ENCODE measurements around the gene TOMM40. TPM values are rescaled to one million over a fixed set of nuclear protein-coding genes. Genes with fewer than 3 reads are reported as not detected.
"Not testable (repeated sequence)": the region's sequence is repeated elsewhere in the genome, so short reads cannot be mapped to it uniquely, and the experiment has no call there.

Gene TOMM40
- polyA plus RNA-seq, 4 donors, result 24.6 to 82.7 (median 29.0) TPM

- Histone ChIP-seq H3K27ac (ENCODE audit: low read depth in 1 of 3, low read length in 2 of 3) (peak overlapping the region; percentile 74 to 100 (median 97)), H3K4me3 (ENCODE audit: low read depth in 1 of 3, low read length in 3 of 3) (peak overlapping the region in 2 of 3 donors; percentile 92 to 97), H3K36me3 (ENCODE audit: control insufficient read depth in 3 of 3, insufficient read depth in 2 of 3, low read depth in 1 of 3, low read length in 3 of 3) (peaks cover 0 to 44% (median 0%) of the 10 kb centered on the region in 3 donors), H3K27me3 (ENCODE audit: control insufficient read depth in 3 of 3, insufficient read depth in 3 of 3, low read length in 3 of 3) (no peaks in the 10 kb centered on the region), H3K9me3 (ENCODE audit: control insufficient read depth in 2 of 2, insufficient read depth in 1 of 2, low read depth in 1 of 2, low read length in 1 of 2) (no peaks in the 10 kb centered on the region), H3K4me1 (ENCODE audit: control insufficient read depth in 3 of 3, insufficient read depth in 2 of 3, low read depth in 1 of 3, low read length in 2 of 3) (peaks cover 0 to 45% (median 0%) of the 10 kb centered on the region in 3 donors)
- DNase-seq (no peak), FAIRE-seq (no peak)
- WGBS, 3 donors, result 21 to 39% (median 32%) methylated on average over 19 of the region's 19 CpGs
Observed at GRCh38 chr19:44848036-44848811, 42.8 kb upstream of the TOMM40 start.

- WGBS, 3 donors, result 34 to 53% (median 43%) methylated on average over 18 of the region's 18 CpGs
- Histone ChIP-seq H3K27me3 (ENCODE audit: control insufficient read depth in 3 of 3, insufficient read depth in 3 of 3, low read length in 3 of 3) (no peaks in the 10 kb centered on the region), H3K4me1 (ENCODE audit: control insufficient read depth in 3 of 3, insufficient read depth in 2 of 3, low read depth in 1 of 3, low read length in 2 of 3) (peaks cover 0 to 45% (median 0%) of the 10 kb centered on the region in 3 donors), H3K36me3 (ENCODE audit: control insufficient read depth in 3 of 3, insufficient read depth in 2 of 3, low read depth in 1 of 3, low read length in 3 of 3) (peaks cover 0 to 51% (median 0%) of the 10 kb centered on the region in 3 donors), H3K4me3 (ENCODE audit: low read depth in 1 of 3, low read length in 3 of 3) (peak overlapping the region in 2 of 3 donors; percentile 92 to 97), H3K9me3 (ENCODE audit: control insufficient read depth in 2 of 2, insufficient read depth in 1 of 2, low read depth in 1 of 2, low read length in 1 of 2) (no peaks in the 10 kb centered on the region), H3K27ac (ENCODE audit: low read depth in 1 of 3, low read length in 2 of 3) (peak overlapping the region; percentile 25 to 100 (median 97))
- DNase-seq (peak in 1 of 2 donors; percentile 55), FAIRE-seq (no peak)
Observed at GRCh38 chr19:44848812-44849447, 42.1 kb upstream of the TOMM40 start.

- Histone ChIP-seq H3K4me1 (ENCODE audit: control insufficient read depth in 3 of 3, insufficient read depth in 2 of 3, low read depth in 1 of 3, low read length in 2 of 3) (peaks cover 0 to 34% (median 0%) of the 10 kb centered on the region in 3 donors), H3K27me3 (ENCODE audit: control insufficient read depth in 3 of 3, insufficient read depth in 3 of 3, low read length in 3 of 3) (no peaks in the 10 kb centered on the region), H3K4me3 (ENCODE audit: low read depth in 1 of 3, low read length in 3 of 3) (no peak overlapping the region), H3K36me3 (ENCODE audit: control insufficient read depth in 3 of 3, insufficient read depth in 2 of 3, low read depth in 1 of 3, low read length in 3 of 3) (peaks cover 0 to 60% (median 0%) of the 10 kb centered on the region in 3 donors), H3K27ac (ENCODE audit: low read depth in 1 of 3, low read length in 2 of 3) (no peak overlapping the region), H3K9me3 (ENCODE audit: control insufficient read depth in 2 of 2, insufficient read depth in 1 of 2, low read depth in 1 of 2, low read length in 1 of 2) (no peaks in the 10 kb centered on the region)
- no peak for FAIRE-seq
- no peak for DNase-seq
- 59 to 69% (median 65%) methylated on average over 7 to 8 of the region's 8 CpGs for WGBS, 3 donors
Observed at GRCh38 chr19:44850641-44851109, 40.4 kb upstream of the TOMM40 start.

GRCh38 chr19:44851427-44851826 lies 39.6 kb upstream of the TOMM40 start:
- peaks cover 0 to 68% (median 0%) of the 10 kb centered on the region in 3 donors for H3K36me3 ChIP-seq (ENCODE audit: control insufficient read depth in 3 of 3, insufficient read depth in 2 of 3, low read depth in 1 of 3, low read length in 3 of 3)
- no peak for DNase-seq
- FAIRE-seq, result no peak
- H3K4me1 ChIP-seq (ENCODE audit: control insufficient read depth in 3 of 3, insufficient read depth in 2 of 3, low read depth in 1 of 3, low read length in 2 of 3), result peaks cover 0 to 39% (median 0%) of the 10 kb centered on the region in 3 donors
- H3K27ac ChIP-seq (ENCODE audit: low read depth in 1 of 3, low read length in 2 of 3), result no peak overlapping the region
- no peaks in the 10 kb centered on the region for H3K9me3 ChIP-seq (ENCODE audit: control insufficient read depth in 2 of 2, insufficient read depth in 1 of 2, low read depth in 1 of 2, low read length in 1 of 2)
- WGBS, 3 donors, result 61 to 68% (median 64%) methylated on average over 2 of the region's 2 CpGs
- no peaks in the 10 kb centered on the region for H3K27me3 ChIP-seq (ENCODE audit: control insufficient read depth in 3 of 3, insufficient read depth in 3 of 3, low read length in 3 of 3)
- no peak overlapping the region for H3K4me3 ChIP-seq (ENCODE audit: low read depth in 1 of 3, low read length in 3 of 3)

GRCh38 chr19:44855606-44856005 lies 35.4 kb upstream of the TOMM40 start:
- 72 to 94% (median 89%) methylated on average over 1 of the region's 1 CpG for WGBS, 3 donors
- peaks cover 0 to 81% (median 0%) of the 10 kb centered on the region in 3 donors for H3K36me3 ChIP-seq (ENCODE audit: control insufficient read depth in 3 of 3, insufficient read depth in 2 of 3, low read depth in 1 of 3, low read length in 3 of 3)
- no peaks in the 10 kb centered on the region for H3K27me3 ChIP-seq (ENCODE audit: control insufficient read depth in 3 of 3, insufficient read depth in 3 of 3, low read length in 3 of 3)
- peaks cover 0 to 41% (median 3%) of the 10 kb centered on the region in 3 donors for H3K4me1 ChIP-seq (ENCODE audit: control insufficient read depth in 3 of 3, insufficient read depth in 2 of 3, low read depth in 1 of 3, low read length in 2 of 3)
- H3K4me3 ChIP-seq (ENCODE audit: low read depth in 1 of 3, low read length in 3 of 3), result no peak overlapping the region
- DNase-seq (no peak), FAIRE-seq (no peak)
- no peak overlapping the region for H3K27ac ChIP-seq (ENCODE audit: low read depth in 1 of 3, low read length in 2 of 3)
- H3K9me3 ChIP-seq (ENCODE audit: control insufficient read depth in 2 of 2, insufficient read depth in 1 of 2, low read depth in 1 of 2, low read length in 1 of 2), result no peaks in the 10 kb centered on the region

GRCh38 chr19:44856421-44857083 lies 34.5 kb upstream of the TOMM40 start:
- WGBS, 3 donors, result 50 to 63% (median 53%) methylated on average over 10 of the region's 10 CpGs
- Histone ChIP-seq H3K4me3 (ENCODE audit: low read depth in 1 of 3, low read length in 3 of 3) (no peak overlapping the region), H3K36me3 (ENCODE audit: control insufficient read depth in 3 of 3, insufficient read depth in 2 of 3, low read depth in 1 of 3, low read length in 3 of 3) (peaks cover 0 to 73% (median 3%) of the 10 kb centered on the region in 3 donors), H3K27ac (ENCODE audit: low read depth in 1 of 3, low read length in 2 of 3) (peak overlapping the region in 2 of 3 donors; percentile 45 to 53), H3K4me1 (ENCODE audit: control insufficient read depth in 3 of 3, insufficient read depth in 2 of 3, low read depth in 1 of 3, low read length in 2 of 3) (peaks cover 0 to 31% (median 3%) of the 10 kb centered on the region in 3 donors), H3K27me3 (ENCODE audit: control insufficient read depth in 3 of 3, insufficient read depth in 3 of 3, low read length in 3 of 3) (no peaks in the 10 kb centered on the region), H3K9me3 (ENCODE audit: control insufficient read depth in 2 of 2, insufficient read depth in 1 of 2, low read depth in 1 of 2, low read length in 1 of 2) (no peaks in the 10 kb centered on the region)
- DNase-seq, result no peak
- no peak for FAIRE-seq

GRCh38 chr19:44857837-44858236 lies 33.2 kb upstream of the TOMM40 start:
- Histone ChIP-seq H3K36me3 (ENCODE audit: control insufficient read depth in 3 of 3, insufficient read depth in 2 of 3, low read depth in 1 of 3, low read length in 3 of 3) (peaks cover 0 to 66% (median 3%) of the 10 kb centered on the region in 3 donors), H3K4me1 (ENCODE audit: control insufficient read depth in 3 of 3, insufficient read depth in 2 of 3, low read depth in 1 of 3, low read length in 2 of 3) (peaks cover 0 to 31% (median 3%) of the 10 kb centered on the region in 3 donors), H3K9me3 (ENCODE audit: control insufficient read depth in 2 of 2, insufficient read depth in 1 of 2, low read depth in 1 of 2, low read length in 1 of 2) (no peaks in the 10 kb centered on the region), H3K4me3 (ENCODE audit: low read depth in 1 of 3, low read length in 3 of 3) (no peak overlapping the region), H3K27ac (ENCODE audit: low read depth in 1 of 3, low read length in 2 of 3) (peak overlapping the region in 2 of 3 donors; percentile 38 to 84), H3K27me3 (ENCODE audit: control insufficient read depth in 3 of 3, insufficient read depth in 3 of 3, low read length in 3 of 3) (no peaks in the 10 kb centered on the region)
- FAIRE-seq, result no peak
- 17 to 52% (median 41%) methylated on average over 4 of the region's 4 CpGs for WGBS, 3 donors
- DNase-seq, result peak; percentile 80 to 81

GRCh38 chr19:44861576-44861975 lies 29.5 kb upstream of the TOMM40 start:
- DNase-seq; H3K4me3 ChIP-seq (ENCODE audit: low read depth in 1 of 3, low read length in 3 of 3); H3K27ac ChIP-seq (ENCODE audit: low read depth in 1 of 3, low read length in 2 of 3); FAIRE-seq; H3K9me3 ChIP-seq (ENCODE audit: control insufficient read depth in 2 of 2, insufficient read depth in 1 of 2, low read depth in 1 of 2, low read length in 1 of 2); H3K27me3 ChIP-seq (ENCODE audit: control insufficient read depth in 3 of 3, insufficient read depth in 3 of 3, low read length in 3 of 3): not testable (repeated sequence)
- H3K4me1 ChIP-seq (ENCODE audit: control insufficient read depth in 3 of 3, insufficient read depth in 2 of 3, low read depth in 1 of 3, low read length in 2 of 3), result peaks cover 0 to 29% (median 3%) of the 10 kb centered on the region in 3 donors
- WGBS, 3 donors, result 83 to 87% (median 85%) methylated on average over 3 of the region's 3 CpGs
- H3K36me3 ChIP-seq (ENCODE audit: control insufficient read depth in 3 of 3, insufficient read depth in 2 of 3, low read depth in 1 of 3, low read length in 3 of 3), result peaks cover 0 to 63% (median 9%) of the 10 kb centered on the region in 3 donors
